SIG-M5 (cell line): ENCODE data around the gene IRF5.
"Not testable (repeated sequence)": the region's sequence is repeated elsewhere in the genome, so short reads cannot be mapped to it uniquely, and the experiment has no call there.

ENCODE experiments used
- DNase-seq: peaks from one replicate; lab custom pipeline; 2025; lab: John Stamatoyannopoulos, UW

Gene IRF5

DNA sequence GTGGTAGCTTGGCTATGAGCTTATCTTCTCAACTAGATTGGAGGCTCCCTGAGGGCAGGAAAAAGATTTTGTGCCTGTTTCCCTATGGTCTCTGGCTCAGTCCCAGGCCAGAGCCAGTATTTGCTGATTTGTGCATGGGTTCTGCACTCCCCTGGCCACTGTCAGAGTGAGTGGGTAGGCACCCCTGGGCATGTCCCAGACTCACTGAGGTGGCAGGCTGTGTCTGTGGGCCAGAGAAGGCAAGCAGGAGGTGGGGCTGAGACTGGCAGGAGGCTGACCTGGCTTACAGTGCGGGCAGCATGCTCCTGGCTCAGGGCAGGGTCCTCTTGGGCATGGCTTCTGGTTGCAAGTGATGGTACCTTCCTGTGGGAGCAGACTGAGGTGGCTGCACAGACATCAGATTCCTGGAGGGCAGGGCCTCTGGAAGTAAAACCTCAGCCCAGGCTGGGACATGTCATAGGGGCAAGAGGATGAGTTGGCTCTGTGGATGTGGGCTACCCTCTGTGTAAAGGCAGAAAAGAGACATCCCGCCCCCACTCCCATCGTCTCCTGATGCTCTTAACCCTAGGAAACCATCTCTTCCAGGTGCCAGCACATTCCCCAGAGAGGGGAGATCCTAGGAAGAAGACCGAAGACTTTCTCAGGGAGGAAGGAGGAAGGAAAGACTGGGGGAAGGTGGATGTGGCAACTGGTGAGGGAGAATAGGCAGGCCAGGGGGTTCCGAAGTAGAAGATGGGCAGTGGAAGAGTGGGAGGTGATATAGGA is 31.5 kb upstream of the IRF5 start:
- DNase-seq = no peak

DNA sequence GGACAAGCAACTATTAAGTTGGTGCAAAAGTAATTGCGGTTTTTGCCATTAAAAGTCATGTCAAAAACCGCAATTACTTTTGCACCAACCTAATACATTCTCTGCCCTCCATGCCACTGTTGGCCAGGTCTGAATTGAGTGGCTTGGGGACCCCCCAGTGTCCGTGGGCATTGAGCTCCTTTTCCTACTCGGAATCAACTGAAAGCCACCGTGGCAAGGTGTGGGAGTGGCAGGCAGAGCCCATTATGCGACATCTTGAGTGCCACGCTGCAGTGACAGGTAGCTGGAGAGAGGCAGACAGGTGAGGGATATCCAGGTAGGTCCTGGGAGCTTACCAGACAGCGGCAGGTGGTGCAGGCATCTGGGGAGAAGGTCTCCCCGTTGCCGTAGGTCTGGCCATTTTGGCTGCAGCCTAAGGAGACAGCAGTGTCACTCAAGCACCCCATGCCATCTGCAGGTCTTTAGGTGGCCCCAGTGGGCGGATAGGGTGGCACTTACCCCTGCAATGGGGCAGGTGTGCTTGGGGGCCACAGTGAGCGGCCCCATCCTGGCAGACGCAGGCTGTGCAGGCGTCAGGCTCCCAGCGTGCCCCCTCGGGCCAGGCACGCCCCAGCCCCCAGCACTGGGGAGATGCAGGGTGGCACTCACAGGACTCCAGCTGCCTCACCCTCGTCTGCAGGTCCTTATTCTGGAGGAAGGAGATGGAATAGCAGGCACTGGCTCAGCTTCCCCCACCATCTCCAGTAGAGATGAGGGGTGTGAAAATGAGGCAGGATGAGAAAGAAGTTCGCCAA is 30.8 kb upstream of the IRF5 start:
- DNase-seq = no peak

DNA sequence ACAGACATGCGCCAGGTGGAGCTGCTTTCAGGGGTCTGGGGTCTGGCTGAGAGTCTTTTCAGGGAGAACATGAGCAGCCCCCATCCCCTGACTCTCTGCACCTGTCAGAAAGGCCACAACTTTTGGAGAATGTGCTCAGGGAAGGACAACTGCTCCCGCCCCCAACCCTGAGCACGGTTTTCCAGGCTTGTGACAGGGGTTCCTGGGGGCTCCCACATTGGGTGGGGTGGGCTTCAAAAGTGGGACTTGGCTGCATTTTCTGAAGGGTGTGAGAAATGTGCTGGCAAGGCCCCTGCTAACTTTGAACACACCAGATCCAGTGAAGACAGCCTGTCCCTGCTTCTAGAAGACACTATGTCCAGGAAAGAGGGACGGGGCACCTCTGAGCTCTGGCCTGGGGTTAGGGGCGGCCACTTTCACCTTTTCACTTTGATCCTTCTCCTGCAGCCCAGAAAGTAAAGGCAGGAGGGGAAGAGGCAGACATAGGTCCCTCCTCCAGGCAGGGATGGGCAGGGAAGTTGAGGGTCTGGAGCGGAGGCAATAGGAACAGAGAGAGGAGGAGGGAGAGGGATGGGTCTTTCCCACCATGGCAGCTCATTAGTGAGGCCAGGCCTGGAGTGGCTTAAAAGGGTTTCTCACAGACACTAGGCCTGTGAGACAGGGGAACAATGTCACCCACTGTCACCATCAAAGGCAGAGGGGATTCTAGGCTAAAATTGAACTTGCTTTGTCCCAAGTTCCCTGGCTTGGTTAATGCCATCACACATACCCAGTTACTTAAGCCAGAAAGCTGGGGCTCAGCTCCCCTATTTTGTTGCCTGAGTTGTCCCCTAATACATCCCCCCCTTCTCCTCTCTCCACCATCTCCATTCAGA is 28.7 kb upstream of the IRF5 start:
- DNase-seq = no peak

DNA sequence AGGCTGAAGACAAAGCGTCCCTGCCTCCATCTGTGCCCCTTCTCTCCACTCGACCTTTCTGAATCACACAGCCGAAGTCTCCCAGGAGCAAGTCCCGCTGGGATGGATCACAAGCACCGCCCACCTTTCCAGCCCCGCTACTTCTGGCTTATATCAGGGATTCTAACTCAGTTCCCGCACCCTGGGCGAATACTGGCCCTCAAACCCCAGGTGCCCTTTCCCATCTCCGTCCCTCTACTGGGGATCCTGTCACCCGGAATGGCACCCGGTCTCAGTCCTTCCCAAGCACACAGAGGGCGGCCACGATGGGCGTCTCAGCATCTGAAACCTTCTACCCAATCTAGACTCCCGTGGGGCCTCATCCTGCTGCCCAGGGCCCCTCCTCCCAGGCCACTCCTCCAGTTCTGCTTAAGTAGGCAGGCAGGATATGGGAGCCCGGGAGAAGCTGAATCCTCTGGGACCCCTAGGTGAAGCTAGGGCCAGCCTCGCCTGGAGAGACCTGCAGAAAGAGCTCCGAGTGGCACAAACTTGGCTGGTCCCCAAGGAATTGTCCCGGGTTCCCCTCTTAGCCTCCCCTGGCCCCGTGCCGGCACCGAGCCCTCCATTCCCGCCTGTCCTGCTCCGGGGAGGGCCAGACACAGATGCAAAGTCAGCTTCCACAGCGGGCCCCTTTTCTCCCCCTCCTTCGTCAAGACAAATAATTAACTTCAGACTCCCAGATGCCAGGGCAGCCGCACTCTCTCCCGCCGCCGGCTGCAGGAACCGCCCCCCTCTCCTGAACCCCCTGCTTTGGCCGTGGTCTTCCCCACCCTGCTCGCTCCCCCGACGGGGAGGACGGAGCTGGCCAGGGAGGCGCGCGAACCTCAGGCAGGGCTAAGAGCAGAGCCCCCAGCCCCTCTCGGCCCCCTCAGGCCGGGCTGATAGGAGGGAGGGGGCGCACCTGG is 27.8 kb upstream of the IRF5 start:
- no peak for DNase-seq

DNA sequence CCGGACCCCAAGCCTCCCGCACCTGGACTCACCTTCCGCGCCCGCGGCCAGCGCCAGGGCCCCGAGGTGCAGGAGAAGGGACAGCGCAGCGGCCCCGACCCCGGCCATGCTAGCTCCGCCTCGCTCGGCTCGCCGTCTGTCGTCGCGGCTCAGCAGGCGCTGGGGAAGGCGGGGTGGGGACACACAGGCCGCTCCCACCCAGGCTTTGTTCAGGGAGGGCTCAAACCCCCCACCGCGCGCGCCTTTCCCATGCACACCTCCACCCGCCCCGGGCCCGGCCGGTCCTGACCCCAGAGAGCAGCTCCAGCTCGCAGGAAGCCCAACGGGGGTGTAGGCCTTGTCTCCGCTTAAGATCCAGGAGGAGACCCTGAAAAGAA is 27.2 kb upstream of the IRF5 start, which contains the start of gene KCP:
KCP (minus strand) TSS at position 141 of the 377 bp plus-strand sequence; CDS start at position 108, 33 bp downstream.
- no peak for DNase-seq

DNA sequence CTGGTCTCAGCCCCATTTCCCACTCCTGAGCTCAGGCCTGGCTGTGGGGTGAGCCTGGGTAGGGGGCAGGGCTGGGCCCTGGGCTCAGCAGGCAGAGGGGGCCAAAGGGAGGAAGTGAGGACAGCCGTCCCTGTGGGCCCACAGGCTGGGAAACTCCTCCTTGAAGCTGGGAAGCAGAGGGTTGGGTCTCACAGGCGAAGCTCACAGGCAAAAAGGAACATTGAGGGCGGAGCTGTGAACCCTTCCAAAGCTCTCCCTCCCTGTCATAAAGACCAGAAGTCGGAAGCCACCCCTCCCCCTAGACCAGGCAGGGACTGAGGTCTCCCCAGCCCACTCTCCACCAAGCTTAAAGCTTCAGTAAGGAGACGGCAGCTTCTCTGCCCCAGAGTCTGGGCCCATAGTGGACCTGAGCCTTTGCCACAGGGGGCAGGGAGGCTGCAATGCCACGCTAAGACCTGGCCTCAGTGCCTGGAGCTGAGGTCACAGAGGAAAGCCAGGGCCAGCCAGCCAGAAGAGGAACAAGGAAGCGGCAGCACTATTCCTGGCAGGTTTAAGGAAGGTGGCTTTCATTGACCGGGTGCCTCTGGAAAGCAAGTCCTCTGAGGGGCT is 26.2 kb upstream of the IRF5 start:
- no peak for DNase-seq

DNA sequence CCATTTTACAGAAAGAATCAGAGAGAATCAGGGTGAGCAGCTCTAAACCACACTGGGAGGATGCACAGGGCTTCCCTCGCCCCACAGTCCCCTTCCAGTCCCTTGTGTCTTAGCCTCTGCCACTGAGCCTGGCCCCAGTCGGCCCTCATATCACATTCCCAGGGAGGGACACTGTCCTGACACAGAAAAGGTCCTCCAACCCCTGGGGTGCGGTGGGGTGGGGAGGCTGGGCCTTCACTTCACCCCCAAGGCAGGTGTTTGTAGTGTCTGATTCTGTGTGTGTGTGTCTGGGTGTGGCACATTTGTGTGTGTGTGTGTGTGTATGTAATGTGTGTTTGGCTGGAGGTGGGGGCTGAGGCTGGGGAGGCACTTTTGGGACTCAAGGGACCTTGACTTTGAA is 25.4 kb upstream of the IRF5 start:
- no peak for DNase-seq

DNA sequence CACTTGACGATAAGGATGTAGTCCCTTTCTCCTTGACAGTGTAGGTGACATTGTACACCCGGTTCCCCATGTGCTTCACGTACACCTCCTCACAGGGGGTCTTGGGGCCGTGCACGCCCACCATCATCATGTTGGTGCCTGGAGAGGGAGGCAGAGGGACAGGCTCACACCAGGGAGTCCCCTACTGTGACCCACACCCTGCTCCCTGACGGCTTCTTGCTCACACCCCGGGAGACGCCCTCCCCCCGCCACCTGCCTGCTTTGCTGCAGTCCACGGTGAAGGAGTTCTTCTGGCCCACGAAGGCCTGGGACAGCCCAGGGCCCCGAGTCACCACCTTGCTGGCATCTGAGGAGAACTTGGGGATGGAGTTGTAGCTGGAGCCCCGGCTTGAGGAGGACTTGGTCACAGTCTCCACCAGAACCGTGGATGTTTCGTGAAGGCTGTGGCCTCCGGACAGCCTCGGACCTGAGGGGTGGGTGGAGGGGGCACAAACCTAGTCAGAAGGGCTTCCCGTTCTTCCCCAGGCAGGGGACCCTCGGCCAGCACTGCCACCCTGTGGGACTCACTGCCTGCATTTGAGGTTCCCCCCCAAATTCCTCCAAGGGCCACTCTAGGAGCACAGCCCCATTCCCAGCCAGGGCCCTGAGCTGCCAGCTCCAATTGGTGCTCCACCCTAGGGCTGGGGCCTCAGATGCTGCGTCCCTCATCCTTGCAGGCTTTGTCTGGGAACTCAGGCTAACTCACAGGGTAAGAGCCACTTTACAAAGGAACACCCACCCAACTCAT is 24.8 kb upstream of the IRF5 start:
- DNase-seq = not testable (repeated sequence)

DNA sequence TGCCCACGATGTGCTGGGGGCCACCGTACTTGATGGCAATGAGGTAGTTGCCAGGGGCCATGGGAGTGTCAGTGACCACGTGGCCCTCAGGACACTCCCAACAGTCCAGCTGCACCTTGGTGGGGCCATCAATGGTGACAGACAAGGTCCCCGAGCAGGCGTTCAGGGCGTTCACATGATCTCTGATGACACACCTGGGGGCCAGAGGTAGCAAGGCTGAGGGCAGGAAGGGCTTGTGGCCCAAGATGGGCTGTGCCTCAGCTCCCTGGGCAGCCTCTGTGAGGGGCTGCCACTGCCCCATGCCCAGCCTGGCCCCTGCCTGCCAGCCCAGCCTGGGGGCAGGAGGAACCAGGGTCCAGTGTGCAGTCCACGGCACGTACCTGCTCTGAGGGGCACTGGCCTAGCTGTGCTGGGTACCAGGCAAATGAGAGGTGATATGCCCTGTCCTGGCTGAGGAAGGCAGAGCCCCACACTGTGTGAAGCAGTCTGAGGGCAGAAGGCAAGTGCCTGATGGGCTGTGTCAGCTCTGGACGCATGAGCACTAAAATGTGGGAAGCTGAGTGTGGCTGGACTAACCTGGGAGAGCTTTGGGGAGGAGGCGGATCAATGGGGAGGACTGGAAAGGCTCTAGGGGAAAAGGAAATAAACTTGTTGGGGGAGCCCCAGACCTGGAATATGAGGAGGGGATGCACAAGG is 23.7 kb upstream of the IRF5 start:
- no peak for DNase-seq

DNA sequence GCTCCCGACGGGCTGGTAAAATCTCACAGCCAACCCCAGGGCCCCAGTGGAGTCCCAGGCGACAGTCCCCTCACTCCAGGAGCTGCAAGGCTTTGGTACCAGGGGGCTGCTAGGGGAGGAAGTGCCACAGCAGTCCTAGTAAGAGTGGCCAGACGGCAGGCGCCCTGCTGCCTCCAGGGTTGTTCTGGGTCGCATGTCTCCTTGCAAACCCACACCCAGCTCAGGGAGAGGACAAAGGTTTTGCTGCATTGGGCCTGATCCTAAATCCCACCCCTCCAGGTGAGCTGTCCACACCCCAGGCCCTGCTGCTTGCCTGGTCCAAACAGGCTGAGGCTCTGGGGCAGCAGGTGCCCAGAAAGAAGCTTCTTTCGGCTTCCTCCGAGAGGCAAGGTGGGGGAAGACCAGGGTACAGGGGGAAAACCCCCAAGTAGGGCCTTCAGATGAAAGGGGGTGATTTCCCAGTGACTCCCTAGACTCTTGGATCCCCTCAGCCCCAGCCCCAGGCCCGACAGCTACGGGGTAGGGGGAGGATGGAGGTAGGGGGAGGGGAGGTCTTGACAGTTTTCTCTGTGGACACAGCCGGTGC is 23.1 kb upstream of the IRF5 start:
- no peak for DNase-seq

DNA sequence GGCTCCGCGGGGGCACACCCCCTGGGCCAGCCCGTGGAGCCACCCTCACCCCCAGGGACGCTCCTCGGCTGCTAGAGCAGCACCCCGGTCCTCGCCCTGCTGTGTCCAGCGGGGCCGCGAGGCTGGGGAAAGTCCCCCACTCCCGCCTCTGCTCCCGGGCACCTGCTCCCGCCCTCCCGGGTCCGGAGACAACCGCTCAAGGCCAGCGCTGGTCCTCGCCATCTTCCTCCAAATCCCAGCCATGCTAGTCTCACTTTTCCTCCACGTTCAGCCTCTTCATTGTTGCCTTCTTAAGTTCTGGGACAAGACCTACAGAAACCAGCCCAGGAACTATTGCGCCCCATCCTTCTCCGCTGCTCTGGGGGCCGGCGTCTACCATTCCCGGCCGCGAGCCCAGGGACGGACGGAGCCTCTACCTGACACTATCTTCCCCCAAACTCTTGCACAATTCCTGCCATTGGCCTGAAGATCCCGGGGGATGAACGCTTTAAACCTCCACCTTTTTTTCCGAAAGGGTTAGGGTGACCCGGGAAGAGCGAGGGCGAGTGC is 22.4 kb upstream of the IRF5 start:
- no peak for DNase-seq

DNA sequence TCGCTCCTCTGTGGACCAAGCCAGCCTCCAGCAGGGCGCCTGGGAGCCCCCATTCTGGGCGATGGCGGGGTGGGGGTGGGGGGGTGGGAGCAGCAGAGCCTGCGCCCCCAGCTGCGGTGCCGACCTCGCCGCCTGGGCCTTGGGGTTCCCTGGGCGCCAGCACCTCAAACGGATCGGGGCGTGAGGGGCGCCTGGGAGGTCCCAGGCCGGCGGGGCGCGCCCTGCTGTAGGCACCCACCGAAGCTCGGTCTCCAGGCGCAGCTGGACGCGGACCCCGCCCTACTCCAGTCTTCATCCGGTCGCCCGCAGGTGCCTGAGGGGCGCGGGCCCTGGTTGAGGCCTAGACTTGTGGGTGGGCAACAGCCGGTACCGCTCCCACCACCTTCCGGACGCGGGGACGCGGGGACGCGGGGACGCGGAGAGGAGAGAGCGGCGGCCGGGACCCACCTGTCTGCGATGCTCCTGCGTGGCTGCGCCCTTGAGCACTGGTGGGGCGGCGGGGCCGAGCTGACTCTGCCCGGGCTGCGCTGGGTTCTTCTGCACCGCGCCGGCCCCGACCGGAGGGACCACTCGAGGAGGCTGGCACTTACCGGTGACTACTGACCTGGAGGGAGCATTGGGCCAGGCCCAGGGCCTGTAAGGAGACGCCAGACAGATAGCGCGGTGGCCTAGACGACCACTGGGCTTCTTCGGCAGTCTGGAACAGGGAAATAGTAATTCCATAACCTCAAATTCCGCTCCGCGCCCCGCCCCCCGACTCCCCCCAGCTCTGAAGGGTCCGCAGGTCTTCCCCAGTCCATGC is 21.7 kb upstream of the IRF5 start:
- no peak for DNase-seq

DNA sequence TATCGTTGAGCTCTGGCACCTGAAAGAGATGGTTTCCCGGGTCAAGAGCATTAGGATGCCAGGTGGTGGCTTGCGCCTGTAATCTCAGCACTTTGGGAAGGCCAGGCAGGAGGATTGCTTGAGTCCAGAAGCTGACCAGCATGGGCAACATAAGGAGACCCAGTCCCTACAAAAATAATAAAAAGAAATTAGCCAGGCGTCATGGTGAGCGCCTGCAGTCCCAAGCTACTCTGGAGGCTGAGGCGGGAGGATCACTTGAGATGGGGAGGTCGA is 21.1 kb upstream of the IRF5 start:
- DNase-seq = no peak

DNA sequence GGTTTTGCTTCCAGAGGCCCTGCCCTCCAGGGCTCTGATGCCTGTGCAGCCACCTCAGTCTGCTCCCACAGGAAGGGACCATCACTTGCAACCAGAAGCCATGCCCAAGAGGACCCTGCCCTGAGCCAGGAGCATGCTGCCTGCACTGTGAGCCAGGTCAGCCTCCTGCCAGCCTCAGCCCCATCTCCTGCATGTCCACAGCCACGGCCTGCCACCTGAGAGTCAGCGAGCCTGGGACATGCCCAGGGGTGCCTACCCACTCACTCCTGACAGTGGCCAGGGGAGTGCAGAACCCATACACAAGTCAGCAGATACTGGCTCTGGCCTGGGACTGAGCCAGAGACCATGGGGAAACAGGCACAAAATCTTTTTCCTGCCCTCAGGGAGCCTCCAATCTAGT is 20.6 kb upstream of the IRF5 start:
- no peak for DNase-seq

DNA sequence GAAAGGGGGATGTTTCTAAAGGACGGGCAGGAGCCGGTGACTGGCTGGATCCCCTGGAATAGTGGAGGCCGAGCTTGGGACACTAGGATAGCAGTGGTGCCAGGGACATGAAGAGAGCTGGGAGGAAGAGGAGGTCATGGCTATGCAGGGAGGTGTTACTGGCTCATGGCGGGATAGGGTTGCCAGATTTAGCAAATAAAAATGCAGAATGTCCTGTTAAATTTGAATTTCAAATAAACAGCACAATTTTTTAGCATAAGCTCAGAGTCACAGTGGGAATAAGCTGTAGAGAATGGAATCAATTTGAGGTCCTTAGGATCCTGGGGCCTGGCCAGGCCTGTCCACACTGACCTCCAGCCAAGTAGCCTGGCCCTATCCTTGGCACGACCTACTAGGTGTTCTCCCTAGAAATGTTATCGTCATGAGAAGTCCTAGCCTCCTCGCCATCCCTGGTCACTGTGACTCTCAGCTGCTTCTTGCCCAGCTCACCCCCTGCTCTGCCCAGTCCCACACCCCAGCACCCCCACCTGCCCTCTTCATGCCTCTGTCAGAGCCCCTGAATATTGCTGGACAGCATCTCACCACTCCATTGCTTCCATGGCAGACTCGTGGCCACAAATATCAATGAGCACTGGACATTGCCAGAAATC is 19.6 kb upstream of the IRF5 start:
- no peak for DNase-seq

DNA sequence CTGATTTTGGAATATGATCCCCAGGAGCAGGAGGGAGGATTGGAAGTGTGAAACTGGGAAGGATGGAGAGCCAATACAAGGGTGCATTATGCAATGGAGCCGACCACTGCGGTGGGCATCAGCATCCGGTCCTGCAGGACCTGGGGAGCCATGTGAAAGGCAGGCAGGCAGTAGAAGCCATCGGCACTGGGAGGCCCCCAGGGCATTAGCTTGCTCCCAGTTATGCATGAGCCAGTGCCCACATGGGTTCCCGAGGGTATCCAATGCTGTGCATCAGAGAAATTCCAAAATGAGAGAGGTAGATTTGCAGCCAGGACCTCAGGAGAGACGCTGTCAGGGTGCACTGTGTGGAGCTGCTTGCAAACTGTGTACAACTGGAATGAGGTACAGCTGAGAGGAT is 18.5 kb upstream of the IRF5 start:
- no peak for DNase-seq

DNA sequence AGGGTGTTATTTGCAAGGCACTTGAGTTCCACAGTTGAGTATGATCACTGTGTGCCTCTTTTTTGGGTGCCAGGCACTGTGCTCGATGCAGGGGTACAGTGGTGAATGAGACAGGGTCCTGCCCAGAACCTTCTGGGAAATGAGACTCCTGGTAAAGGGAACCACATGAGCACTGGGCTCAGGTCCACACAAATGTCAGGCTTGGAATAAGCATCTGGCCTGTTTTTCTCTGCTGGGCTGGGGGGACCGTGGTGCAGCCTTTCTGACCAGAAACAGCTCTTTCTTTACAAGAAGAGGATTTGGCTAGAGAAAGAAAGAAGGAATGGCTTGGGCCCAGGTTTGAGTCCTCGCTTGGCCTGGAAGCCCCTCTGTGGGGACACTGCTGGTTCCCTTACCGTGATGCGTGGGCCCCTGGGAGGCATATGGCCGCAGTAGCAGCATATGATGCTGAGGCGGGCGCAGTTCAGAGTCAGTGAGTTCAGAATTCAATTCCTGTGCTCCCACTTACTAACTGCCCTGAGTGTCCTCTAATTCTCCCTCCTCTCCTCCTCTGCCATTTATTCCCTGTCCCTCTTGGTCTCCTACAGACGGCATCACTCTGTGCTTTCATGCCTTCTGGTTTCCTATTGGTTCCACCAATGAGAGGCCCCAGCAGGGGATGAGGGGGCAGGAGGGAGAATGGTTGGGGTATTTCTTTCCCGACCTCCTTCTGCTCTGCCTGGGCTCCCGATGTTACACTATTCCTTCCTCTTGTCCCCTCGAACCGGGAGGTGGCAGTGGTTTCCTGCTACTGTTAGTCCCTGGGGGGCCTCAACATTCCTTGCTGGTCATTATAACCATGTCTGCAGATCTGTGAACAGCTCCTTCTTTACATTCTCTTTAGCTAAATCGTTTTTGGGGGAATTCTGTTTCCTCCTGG is 17.6 kb upstream of the IRF5 start:
- DNase-seq = no peak
